Activated CD4-positive, alpha-beta T cell treated with anti-CD3 and anti-CD28 coated beads for 4 hours (primary cell): Measurements from ENCODE around the gene ARID5A.
"Not testable (repeated sequence)": the region's sequence is repeated elsewhere in the genome, so short reads cannot be mapped to it uniquely, and the experiment has no call there.

ENCODE experiments used
- DNase-seq, 2 donors: peaks; one replicate each; pipeline ENCODE4 v3.0.0-alpha.2; 2020

The ARID5A gene

GRCh38 chr2:96557421-96557820 lies 20.9 kb downstream of the ARID5A start:
- not testable (repeated sequence) for DNase-seq

- no peak for DNase-seq
Measured at GRCh38 chr2:96558061-96558460, 21.5 kb downstream of the ARID5A start.

- no peak for DNase-seq
Measured at GRCh38 chr2:96558485-96558884, 21.9 kb downstream of the ARID5A start.

- DNase-seq: no peak
Measured at GRCh38 chr2:96564026-96564425, 27.5 kb downstream of the ARID5A start.

GRCh38 chr2:96564563-96564962 lies 28.0 kb downstream of the ARID5A start:
- no peak for DNase-seq

GRCh38 chr2:96565111-96565510 lies 28.6 kb downstream of the ARID5A start:
- DNase-seq: no peak

- DNase-seq: no peak
Measured at GRCh38 chr2:96568094-96568493, 31.5 kb downstream of the ARID5A start.

GRCh38 chr2:96574364-96574763 lies 37.8 kb downstream of the ARID5A start:
- DNase-seq: no peak

- no peak for DNase-seq
Measured at GRCh38 chr2:96575785-96576456, 39.4 kb downstream of the ARID5A start.

- DNase-seq: no peak
Measured at GRCh38 chr2:96577501-96577900, 40.9 kb downstream of the ARID5A start.

GRCh38 chr2:96578731-96579130 lies 42.2 kb downstream of the ARID5A start:
- DNase-seq: no peak

GRCh38 chr2:96579422-96579821 lies 42.9 kb downstream of the ARID5A start:
- no peak for DNase-seq

- DNase-seq: no peak
Measured at GRCh38 chr2:96580771-96581170, 44.2 kb downstream of the ARID5A start.

GRCh38 chr2:96584017-96584416 lies 47.5 kb downstream of the ARID5A start:
- DNase-seq: no peak

- DNase-seq: no peak
Measured at GRCh38 chr2:96587843-96588242, 51.3 kb downstream of the ARID5A start.

GRCh38 chr2:96591054-96591453 lies 54.5 kb downstream of the ARID5A start:
- no peak for DNase-seq

- DNase-seq: no peak
Measured at GRCh38 chr2:96591494-96591893, 54.9 kb downstream of the ARID5A start.

GRCh38 chr2:96594282-96594681 lies 57.7 kb downstream of the ARID5A start:
- no peak for DNase-seq

- no peak for DNase-seq
Measured at GRCh38 chr2:96594691-96595152, 58.2 kb downstream of the ARID5A start.

- DNase-seq: no peak
Measured at GRCh38 chr2:96596596-96596995, 60.0 kb downstream of the ARID5A start.

- DNase-seq: no peak
Measured at GRCh38 chr2:96599941-96600340, 63.4 kb downstream of the ARID5A start.

- no peak for DNase-seq
Measured at GRCh38 chr2:96601382-96602292, 65.1 kb downstream of the ARID5A start.
